ENCODE data around the gene DPT.

DNA sequence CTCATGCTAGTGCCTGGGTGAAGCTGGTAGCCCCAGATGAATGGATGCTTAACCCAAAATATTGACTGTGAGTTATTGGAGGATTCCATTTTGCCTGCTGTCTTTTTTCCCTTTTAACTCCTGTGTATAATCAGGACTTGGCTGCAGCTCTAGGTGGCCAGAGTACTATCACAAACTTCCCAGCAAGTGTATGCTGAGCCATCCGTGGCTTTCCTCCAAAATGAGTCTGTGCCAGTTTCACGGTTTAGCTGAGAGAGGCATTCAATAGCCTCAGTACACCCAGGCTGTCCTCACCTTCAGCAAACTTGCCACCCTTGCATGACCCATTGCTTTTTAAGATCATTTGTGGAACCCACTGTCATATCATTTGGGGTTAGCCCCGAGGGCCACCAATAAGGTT lies 5.3 kb upstream of the DPT start:
- TF ChIP-seq CTCF (IDR thresholded peaks at IDR 0.05) (no peak), CBFB (CRISPR knock-in tag; IDR thresholded peaks at IDR 0.05; ENCODE audit: low read depth) (no peak), ZNF317 (CRISPR knock-in tag; IDR thresholded peaks at IDR 0.05; ENCODE audit: borderline replicate concordance, low read depth) (no peak), PREB (CRISPR knock-in tag; IDR thresholded peaks at IDR 0.05; ENCODE audit: borderline replicate concordance) (no peak), FOXJ3 (CRISPR knock-in tag; IDR thresholded peaks at IDR 0.05; ENCODE audit: borderline replicate concordance) (no peak), ATF1 (CRISPR knock-in tag; IDR thresholded peaks at IDR 0.05) (no peak), JAZF1 (CRISPR knock-in tag; IDR thresholded peaks at IDR 0.05) (no peak), CREB1 (CRISPR knock-in tag; IDR thresholded peaks at IDR 0.05) (no peak), NR2C2 (CRISPR knock-in tag; IDR thresholded peaks at IDR 0.05) (no peak), TCF7 (CRISPR knock-in tag; IDR thresholded peaks at IDR 0.05; ENCODE audit: low read depth) (no peak)

Measured in WTC11 (cell line).